ENCODE results near the gene TLL2. TPM values are rescaled to one million over a fixed set of nuclear protein-coding genes. Genes with fewer than 3 reads are reported as not detected.

TLL2 gene
- total and polyA plus RNA-seq, 2 experiments from 2014 or later: 2.6 to 3.0 TPM

- no peaks in the 10 kb centered on the region for H4K20me1 ChIP-seq (replicated peaks; ENCODE audit: insufficient read depth)
- peak overlapping the region; percentile 100 for H2AFZ ChIP-seq
- peaks cover 16% of the 10 kb centered on the region for H3K27me3 Mint-ChIP-seq (ENCODE audit: insufficient read depth, low read depth, poor library complexity)
- H3K9me2 ChIP-seq (ENCODE audit: insufficient read depth): no peaks in the 10 kb centered on the region
- peak overlapping the region; percentile 71 for H3K4me3 Mint-ChIP-seq
- no peaks in the 10 kb centered on the region for H3F3A ChIP-seq (replicated peaks; ENCODE audit: low read depth)
- peaks cover 20% of the 10 kb centered on the region for H3K4me1 Mint-ChIP-seq
- TF ChIP-seq CREB1 (CRISPR knock-in tag; IDR thresholded peaks at IDR 0.05; ENCODE audit: low read depth) (no peak), ZNF114 (CRISPR knock-in tag; IDR thresholded peaks at IDR 0.05) (no peak), CTCF (conservative IDR thresholded peaks at IDR 0.05; ENCODE audit: low read depth in 2 of 2) (peak; percentile 20 to 40; a peak in 2 of 4 replicates), ZNF462 (CRISPR knock-in tag; IDR thresholded peaks at IDR 0.05) (no peak), EZH2 (IDR thresholded peaks at IDR 0.05; ENCODE audit: low read depth, unreplicated experiment) (no peak)
- peak; percentile 71 for DNase-seq (ENCODE audit: low spot score)
- H3K36me3 Mint-ChIP-seq (ENCODE audit: low read depth): no peaks in the 10 kb centered on the region
- H3K27ac ChIP-seq (ENCODE audit: low read depth): no peak overlapping the region
- H3K27me3 ChIP-seq (ENCODE audit: insufficient read depth): peaks cover 11% of the 10 kb centered on the region
- no peak overlapping the region for H3K27ac Mint-ChIP-seq
- peak overlapping the region; percentile 70 for H3K4me3 ChIP-seq
- H3K9me3 Mint-ChIP-seq: no peaks in the 10 kb centered on the region
- peak overlapping the region; percentile 92 for H3K4me2 ChIP-seq
- H3K79me2 ChIP-seq (replicated peaks; ENCODE audit: insufficient read depth): no peaks in the 10 kb centered on the region
- peaks cover 6% of the 10 kb centered on the region; the same call in 1 of the 2 replicates for H3K4me1 ChIP-seq (ENCODE audit: insufficient read depth)
- no peaks in the 10 kb centered on the region for H3K36me3 ChIP-seq (ENCODE audit: insufficient read depth)
- ATAC-seq: peak; percentile 58
These were observed 139.1 kb downstream of the TLL2 start for GRCh38 chr10:96374639-96374984.
